Activated CD8-positive, alpha-beta T cell treated with anti-CD3 and anti-CD28 coated beads for 36 hours (primary cell): ENCODE data around the gene IGSF22. TPM values are rescaled to one million over a fixed set of nuclear protein-coding genes. Genes with fewer than 3 reads are reported as not detected.

Source experiments
- ATAC-seq: fragments of 200-7000 bp; cut with Tn5 transposase; one replicate; pipeline ENCODE4 v1.10.0; 2021; ENCODE audit warnings: mild to moderate bottlenecking, moderate library complexity
- CTCF ChIA-PET: fragments of 350-600 bp; sonication (Branson Sonifier 250); formaldehyde crosslinking; loops from one replicate; lab custom pipeline; 2021; ENCODE audit warnings: antibody characterized with exemption; lab: Charles Lee
- POLR2A ChIA-PET: fragments of 350-600 bp; sonication (Branson Sonifier 250); formaldehyde crosslinking; loops from one replicate; lab custom pipeline; 2021; ENCODE audit warnings: antibody characterized with exemption; lab: Charles Lee
- DNase-seq: peaks from one replicate; pipeline ENCODE4 v3.0.0-alpha.2; 2020
- H3K27ac Mint-ChIP-seq: one replicate; pipeline ENCODE4 v1.8.0; 2021; ENCODE audit warnings: mild to moderate bottlenecking, mixed read lengths
- H3K27me3 Mint-ChIP-seq: one replicate; pipeline ENCODE4 v1.8.0; 2021; ENCODE audit warnings: mixed read lengths
- H3K36me3 Mint-ChIP-seq: one replicate; pipeline ENCODE4 v1.8.0; 2021; ENCODE audit warnings: low read depth, mixed read lengths
- H3K4me1 Mint-ChIP-seq: one replicate; pipeline ENCODE4 v1.8.0; 2021; ENCODE audit warnings: low read depth, mixed read lengths
- H3K4me3 Mint-ChIP-seq: one replicate; pipeline ENCODE4 v1.8.0; 2021; ENCODE audit warnings: mild to moderate bottlenecking, moderate library complexity, mixed read lengths
- H3K9me3 Mint-ChIP-seq: one replicate; pipeline ENCODE4 v1.8.0; 2021; ENCODE audit warnings: mixed read lengths
- intact Hi-C: fragments of 100-400 bp; cut with micrococcal nuclease; formaldehyde crosslinking; loops from one replicate; pipeline ENCODE4 v1.10.0; 2022
- total RNA-seq, 2 experiments: library from RNA; stranded (reverse); gene quantifications; one replicate each; pipeline ENCODE4 v1.2.3, GENCODE V29; 2021
- TF ChIP-seq, protein P1 (sequence below): fragments of 200-600 bp; IDR thresholded peaks from one replicate; pipeline ENCODE4 v1.8.0; 2022; ENCODE audit warnings: antibody characterized with exemption, mild to moderate bottlenecking

Gene IGSF22
- total RNA-seq, 2 experiments from 2014 or later: 0.43 to 1.4 TPM

DNA sequence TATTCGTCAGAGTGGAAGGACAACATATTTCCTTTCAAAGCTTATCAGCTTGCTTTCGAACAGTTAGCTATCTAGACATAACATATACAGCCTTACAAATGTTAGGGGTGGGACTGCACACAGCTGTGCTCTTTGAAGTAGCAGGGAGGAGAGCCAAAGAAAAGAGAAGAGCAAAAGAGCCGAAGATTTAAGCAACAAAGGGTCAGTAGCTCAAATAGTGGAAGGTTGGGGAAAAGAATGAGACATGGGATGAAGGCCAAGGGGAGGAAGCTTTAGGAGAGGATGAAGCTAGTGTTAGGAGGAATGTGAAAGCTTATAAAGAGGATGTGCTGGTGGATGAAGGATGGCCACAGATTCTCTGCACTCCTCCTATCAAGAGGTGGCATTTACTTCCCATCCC, 31.8 kb upstream of the IGSF22 start:
- no peaks in the 10 kb centered on the region for H3K4me1 Mint-ChIP-seq
- DNase-seq (no peak), ATAC-seq (no peak)
- H3K36me3 Mint-ChIP-seq: no peaks in the 10 kb centered on the region
- H3K27me3 Mint-ChIP-seq: peaks cover 1% of the 10 kb centered on the region
- CTCF ChIA-PET: interaction anchor here (1.2 to 2.2 kb wide), 6 partner anchors 11 to 218 kb away, joined by 3 to 8 read pairs (median 8); no protein-coding TSS in a partner anchor
- no peaks in the 10 kb centered on the region for H3K9me3 Mint-ChIP-seq
- intact Hi-C loops: no loop called here
- POLR2A ChIA-PET: no interaction called here
- H3K27ac Mint-ChIP-seq: no peak overlapping the region
- TF ChIP-seq, protein P1, sequence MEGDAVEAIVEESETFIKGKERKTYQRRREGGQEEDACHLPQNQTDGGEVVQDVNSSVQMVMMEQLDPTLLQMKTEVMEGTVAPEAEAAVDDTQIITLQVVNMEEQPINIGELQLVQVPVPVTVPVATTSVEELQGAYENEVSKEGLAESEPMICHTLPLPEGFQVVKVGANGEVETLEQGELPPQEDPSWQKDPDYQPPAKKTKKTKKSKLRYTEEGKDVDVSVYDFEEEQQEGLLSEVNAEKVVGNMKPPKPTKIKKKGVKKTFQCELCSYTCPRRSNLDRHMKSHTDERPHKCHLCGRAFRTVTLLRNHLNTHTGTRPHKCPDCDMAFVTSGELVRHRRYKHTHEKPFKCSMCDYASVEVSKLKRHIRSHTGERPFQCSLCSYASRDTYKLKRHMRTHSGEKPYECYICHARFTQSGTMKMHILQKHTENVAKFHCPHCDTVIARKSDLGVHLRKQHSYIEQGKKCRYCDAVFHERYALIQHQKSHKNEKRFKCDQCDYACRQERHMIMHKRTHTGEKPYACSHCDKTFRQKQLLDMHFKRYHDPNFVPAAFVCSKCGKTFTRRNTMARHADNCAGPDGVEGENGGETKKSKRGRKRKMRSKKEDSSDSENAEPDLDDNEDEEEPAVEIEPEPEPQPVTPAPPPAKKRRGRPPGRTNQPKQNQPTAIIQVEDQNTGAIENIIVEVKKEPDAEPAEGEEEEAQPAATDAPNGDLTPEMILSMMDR: no peak
- no peak overlapping the region for H3K4me3 Mint-ChIP-seq

DNA sequence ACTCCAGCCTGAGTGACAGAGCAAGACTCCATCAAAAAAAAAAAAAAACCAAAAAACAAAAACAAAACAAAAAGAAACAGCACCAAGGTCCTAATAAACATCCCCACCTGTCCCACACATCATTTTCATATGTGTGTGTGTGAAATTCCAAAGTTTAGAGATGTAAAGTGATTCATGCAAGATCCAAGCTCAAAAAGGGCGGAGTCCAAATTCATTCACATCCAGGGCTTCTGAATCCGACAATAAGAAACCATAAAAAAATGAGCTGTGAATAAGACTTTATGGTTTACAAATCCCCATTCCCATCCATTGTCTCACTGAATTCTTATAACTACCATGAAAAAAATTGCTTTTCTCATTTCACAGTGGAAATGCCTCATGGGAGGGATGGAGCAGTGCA, 30.9 kb upstream of the IGSF22 start:
- DNase-seq: no peak
- intact Hi-C loops: no loop called here
- Mint-ChIP-seq H3K4me1 (no peaks in the 10 kb centered on the region), H3K27ac (no peak overlapping the region), H3K36me3 (no peaks in the 10 kb centered on the region), H3K4me3 (no peak overlapping the region), H3K27me3 (peaks cover 1% of the 10 kb centered on the region), H3K9me3 (no peaks in the 10 kb centered on the region)
- POLR2A ChIA-PET: no interaction called here
- no peak for ATAC-seq
- TF ChIP-seq, protein P1: no peak
- CTCF ChIA-PET: interaction anchor here (1.3 to 1.8 kb wide), 2 partner anchors 29 to 35 kb away, joined by 4 to 8 read pairs; no protein-coding TSS in a partner anchor

DNA sequence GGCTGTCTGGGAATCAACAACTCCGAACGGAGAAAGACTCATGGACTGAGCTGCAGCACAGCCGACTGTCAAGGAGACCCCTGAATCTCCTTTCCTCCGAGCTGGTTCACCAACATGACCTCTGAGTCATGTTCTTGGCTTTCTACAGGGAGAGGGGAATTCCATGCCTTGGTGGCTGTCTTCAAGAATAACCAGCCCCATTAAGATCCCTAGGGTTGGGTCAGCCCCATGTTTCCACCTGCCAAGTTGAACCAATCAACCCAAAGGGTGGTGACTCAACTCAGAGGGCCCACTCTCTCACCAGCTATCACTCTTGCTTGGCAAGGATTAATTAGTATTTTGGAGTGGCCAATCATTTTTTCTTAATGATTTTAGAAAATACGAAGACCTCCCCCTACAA, 28.3 kb upstream of the IGSF22 start:
- no peaks in the 10 kb centered on the region for H3K4me1 Mint-ChIP-seq
- ChIA-PET POLR2A (interaction anchor here (0.5 kb wide), 1 partner anchor 23 kb away, joined by 3 read pairs; no protein-coding TSS in a partner anchor), CTCF (interaction anchor here (1.5 kb wide), 1 partner anchor 23 kb away, joined by 3 read pairs; no protein-coding TSS in a partner anchor)
- H3K36me3 Mint-ChIP-seq: no peaks in the 10 kb centered on the region
- DNase-seq (peak; percentile 19), ATAC-seq (peak; percentile 68)
- TF ChIP-seq, protein P1: no peak
- no peaks in the 10 kb centered on the region for H3K9me3 Mint-ChIP-seq
- H3K27me3 Mint-ChIP-seq: peaks cover 1% of the 10 kb centered on the region
- no peak overlapping the region for H3K27ac Mint-ChIP-seq
- no peak overlapping the region for H3K4me3 Mint-ChIP-seq
- intact Hi-C loops: no loop called here

DNA sequence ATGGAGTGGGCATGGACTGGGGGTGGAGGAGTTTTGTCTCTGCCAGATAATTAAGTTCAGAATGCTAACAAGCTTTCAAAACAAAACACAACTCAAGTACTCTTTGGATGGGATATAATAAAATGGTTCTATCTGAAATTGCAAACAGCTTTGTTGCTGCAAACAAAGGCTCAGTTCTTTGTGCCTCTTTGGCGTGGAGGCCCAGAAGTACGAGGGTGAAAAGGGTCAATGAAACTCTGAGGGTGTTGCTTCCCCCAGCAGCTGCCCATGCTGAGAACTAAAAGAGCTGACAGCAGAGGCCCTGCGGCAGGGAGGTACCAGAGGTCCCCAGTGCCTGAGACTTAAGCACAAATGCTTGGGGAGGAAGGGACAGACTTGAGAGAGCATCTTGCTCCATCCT, 26.5 kb upstream of the IGSF22 start:
- CTCF ChIA-PET: interaction anchor here (1.1 kb wide), 1 partner anchor 12 kb away, joined by 6 read pairs; no protein-coding TSS in a partner anchor
- H3K36me3 Mint-ChIP-seq: no peaks in the 10 kb centered on the region
- POLR2A ChIA-PET: no interaction called here
- H3K4me3 Mint-ChIP-seq: no peak overlapping the region
- H3K4me1 Mint-ChIP-seq: no peaks in the 10 kb centered on the region
- intact Hi-C loops: no loop called here
- peaks cover 1% of the 10 kb centered on the region for H3K27me3 Mint-ChIP-seq
- ATAC-seq (no peak), DNase-seq (no peak)
- no peak overlapping the region for H3K27ac Mint-ChIP-seq
- TF ChIP-seq, protein P1: no peak
- no peaks in the 10 kb centered on the region for H3K9me3 Mint-ChIP-seq

DNA sequence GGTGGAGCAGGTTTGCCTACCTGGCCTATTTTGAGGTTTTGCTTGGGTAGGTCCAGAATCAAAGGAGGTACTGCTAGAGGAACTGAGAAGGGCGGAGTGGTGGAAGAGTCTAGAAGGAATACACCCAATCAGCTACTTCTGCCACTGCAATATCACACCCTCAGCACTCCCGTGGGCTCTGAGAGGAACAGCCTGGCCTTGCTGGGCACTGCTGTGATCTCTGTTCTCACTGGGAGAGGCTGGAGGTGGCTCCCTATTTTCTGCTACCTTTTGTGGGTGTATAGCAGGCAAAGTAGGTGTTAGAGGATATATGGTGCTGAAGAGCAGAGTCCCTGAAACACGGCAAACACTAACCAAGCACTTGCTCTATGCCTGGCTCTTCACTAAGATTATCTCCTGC, 25.0 kb upstream of the IGSF22 start:
- TF ChIP-seq, protein P1: no peak
- H3K27ac Mint-ChIP-seq: no peak overlapping the region
- DNase-seq: no peak
- H3K27me3 Mint-ChIP-seq: peaks cover under 1% of the 10 kb centered on the region
- H3K9me3 Mint-ChIP-seq: no peaks in the 10 kb centered on the region
- no peak overlapping the region for H3K4me3 Mint-ChIP-seq
- H3K36me3 Mint-ChIP-seq: no peaks in the 10 kb centered on the region
- ChIA-PET POLR2A (no interaction called here), CTCF (no interaction called here)
- H3K4me1 Mint-ChIP-seq: no peaks in the 10 kb centered on the region
- intact Hi-C loops: no loop called here
- no peak for ATAC-seq
